Measurements from ENCODE around the gene NLGN1.
"Not testable (repeated sequence)": the region's sequence is repeated elsewhere in the genome, so short reads cannot be mapped to it uniquely, and the experiment has no call there.

The NLGN1 gene

DNA sequence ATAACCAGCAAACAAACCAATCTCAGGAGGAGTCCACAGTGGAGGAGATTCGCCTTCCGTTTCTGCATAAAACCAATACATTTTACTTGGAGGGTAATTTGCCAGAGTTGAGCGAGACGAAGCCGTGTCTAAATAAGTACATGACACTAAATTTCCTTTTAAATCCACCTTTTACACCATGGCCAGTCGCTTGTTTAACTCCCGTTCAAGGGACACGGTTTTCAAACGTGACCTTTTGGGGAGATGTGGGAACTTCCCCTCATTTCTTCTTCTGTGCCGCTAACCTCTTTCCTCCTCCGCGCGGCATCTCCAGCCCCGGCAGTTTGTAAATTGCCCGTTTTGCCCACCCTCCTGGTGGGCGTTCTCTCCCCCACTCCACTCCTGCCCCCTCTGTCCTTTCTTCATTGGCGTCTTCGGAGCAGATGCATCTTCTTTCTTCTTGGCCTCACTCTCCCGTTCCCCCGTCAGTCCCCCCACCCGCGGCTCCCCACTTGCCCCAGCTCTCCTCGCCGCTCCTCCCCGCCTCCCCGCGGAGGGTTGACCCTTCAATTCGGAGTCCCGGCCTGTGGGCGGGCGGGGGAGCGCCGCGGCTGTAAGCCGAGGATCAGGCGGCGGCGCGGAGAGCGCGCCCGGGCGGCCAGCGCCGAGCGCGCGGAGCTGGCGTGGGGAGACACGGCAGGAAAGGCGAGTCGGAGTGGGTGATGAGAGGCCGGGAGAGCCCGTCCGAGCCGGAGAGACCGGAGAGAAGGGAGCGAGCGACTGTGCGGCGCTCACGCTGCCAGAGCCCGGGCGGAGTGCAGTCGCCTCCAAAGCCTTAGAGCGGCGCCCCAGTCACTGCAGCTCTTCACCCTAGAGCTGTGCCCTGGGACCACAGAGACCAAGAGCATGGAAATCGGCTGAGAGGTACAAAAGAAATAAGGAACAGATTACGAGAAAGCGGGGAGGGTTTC is at the start of gene NLGN1:
NLGN1 (plus strand) TSS at position 584 of the 950 bp plus-strand sequence.
- DNase-seq: peak; percentile 71

DNA sequence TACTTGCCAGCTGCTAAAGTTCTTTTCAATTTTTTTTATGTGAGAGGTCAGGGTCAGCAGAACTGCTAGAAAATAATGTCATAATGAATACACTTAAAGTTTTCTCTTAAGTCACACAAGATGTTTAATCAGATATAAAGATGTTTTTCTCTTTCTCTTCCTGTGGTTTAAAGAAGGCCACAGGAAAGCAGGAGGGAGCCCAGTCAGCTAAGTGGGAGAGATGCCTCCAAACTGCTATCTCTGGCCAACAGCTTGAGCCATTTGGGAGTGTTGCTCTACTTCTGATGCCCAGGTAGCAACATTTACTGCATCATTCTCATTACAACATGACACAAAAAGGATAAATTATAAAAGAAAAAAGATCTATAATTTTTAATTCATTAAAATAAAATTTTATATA is 45.7 kb upstream of the NLGN1 start:
- peak; percentile 85 for DNase-seq

DNA sequence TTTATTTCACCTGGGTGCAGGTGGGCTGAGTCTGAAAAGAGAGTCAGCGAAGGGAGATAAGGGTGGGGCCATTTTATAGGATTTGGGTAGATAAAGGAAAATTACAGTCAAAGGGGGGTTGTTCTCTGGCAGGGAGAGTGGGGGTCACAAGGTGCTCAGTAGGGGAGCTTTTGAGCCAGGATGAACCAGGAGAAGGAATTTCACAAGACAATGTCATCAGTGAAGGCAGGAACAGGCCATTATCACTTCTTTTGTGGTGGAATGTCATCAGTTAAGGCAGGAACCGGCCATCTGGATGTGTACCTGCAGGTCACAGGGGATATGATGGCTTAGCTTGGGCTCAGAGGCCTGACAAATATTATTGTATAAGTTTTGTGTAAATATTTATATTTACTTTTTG is 44.4 kb upstream of the NLGN1 start:
- not testable (repeated sequence) for DNase-seq

DNA sequence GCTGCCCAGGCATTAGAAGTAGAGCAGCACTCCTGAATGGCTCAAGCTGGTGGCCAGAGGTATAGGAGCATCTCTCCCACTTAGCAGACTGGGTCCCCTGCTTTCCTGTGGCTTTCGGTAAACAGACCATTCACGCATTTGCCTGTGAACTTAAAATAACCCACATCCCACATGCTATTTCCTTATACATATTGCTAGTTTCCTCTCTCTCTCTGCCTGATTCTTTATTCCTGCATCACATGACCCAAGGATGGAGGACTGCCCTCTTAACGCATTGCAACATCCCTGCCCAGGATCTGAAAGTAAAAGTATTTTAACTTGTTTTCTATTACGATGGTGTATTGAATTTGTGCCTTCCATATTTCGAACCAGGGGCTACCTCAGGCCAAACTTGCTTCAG is 43.4 kb upstream of the NLGN1 start:
- DNase-seq: no peak

DNA sequence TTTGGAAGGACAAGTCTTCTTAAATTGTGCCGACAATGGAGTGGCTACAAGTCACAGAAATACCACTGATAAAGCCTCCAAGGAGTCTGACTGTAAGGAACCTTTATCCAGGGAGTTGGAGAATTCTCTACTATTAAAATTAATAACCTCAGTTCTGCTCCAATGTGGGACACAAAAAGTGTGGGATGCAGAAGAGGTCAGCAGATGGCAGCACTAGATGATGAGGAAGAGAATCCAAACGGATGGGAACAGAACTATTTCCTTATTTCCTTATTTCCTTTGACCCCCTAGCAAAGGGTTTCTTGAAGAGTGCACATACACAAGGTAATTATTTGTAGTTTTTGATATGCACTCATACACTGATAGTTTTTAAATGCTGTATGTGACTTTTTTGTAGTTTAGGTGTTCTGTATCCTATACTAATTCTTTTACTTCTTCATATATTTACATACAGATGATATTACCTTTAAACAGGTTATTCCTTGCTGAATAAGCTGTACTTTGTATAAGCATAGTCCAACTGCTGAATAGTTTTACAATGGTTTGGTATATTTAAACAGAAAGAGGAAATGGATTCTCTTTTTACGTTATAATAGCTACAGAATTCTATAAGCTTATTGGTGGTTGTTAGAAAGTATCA is 25.6 kb upstream of the NLGN1 start:
- DNase-seq: peak; percentile 47

DNA sequence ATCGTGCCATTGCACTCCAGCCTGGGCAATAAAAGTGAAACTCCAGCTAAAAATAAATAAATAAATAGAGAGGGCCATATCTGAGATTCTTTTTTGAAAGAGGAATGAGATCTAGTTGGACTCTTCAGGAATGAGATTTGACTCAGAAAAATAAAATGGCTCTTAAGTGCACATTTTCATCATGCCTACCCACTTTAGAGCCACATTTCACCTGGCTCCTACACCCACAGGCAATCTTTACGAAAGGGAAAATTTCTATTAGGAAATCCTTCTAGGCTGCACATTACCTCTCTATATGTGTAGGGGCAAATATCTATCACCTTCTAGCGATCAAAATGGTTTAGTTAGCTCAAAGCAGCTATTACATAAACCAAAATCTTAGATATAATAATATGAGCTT is 16.9 kb upstream of the NLGN1 start:
- DNase-seq: no peak

DNA sequence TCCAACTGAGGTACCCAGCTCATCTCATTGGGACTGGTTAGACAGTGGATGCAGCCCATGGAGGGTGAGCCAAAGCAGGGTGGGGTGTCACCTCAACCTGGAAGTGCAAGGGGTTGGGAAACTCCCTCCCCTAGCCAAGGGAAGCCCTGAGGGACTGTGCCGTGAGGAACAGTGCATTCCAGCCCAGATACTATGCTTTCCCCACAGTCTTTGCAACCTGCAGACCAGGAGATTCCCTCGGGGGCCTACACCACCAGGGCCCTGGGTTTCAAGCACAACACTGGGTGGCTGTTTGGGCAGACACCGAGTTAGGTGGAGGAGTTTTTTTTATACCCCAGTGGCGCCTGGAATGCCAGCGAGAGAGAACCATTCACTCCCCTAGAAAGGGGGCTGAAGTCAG is 15.6 kb upstream of the NLGN1 start:
- not testable (repeated sequence) for DNase-seq

DNA sequence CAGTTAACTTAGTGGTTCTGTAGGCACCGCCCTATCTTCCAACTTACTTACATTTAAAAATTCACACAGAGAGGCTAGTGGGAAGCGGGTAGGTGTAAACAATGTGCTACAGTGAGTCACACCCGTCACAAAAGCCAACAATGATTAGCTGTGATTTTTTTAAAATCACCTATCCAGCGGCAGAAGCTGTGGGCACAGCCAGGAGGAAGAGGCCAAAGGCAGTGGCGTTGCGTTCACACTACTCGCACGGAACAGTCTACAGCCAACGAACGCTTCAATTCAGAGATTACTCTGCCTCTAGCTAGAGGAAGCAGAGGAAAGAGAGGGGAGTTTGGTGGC is 2.5 kb upstream of the NLGN1 start:
- peak; percentile 87 for DNase-seq

DNA sequence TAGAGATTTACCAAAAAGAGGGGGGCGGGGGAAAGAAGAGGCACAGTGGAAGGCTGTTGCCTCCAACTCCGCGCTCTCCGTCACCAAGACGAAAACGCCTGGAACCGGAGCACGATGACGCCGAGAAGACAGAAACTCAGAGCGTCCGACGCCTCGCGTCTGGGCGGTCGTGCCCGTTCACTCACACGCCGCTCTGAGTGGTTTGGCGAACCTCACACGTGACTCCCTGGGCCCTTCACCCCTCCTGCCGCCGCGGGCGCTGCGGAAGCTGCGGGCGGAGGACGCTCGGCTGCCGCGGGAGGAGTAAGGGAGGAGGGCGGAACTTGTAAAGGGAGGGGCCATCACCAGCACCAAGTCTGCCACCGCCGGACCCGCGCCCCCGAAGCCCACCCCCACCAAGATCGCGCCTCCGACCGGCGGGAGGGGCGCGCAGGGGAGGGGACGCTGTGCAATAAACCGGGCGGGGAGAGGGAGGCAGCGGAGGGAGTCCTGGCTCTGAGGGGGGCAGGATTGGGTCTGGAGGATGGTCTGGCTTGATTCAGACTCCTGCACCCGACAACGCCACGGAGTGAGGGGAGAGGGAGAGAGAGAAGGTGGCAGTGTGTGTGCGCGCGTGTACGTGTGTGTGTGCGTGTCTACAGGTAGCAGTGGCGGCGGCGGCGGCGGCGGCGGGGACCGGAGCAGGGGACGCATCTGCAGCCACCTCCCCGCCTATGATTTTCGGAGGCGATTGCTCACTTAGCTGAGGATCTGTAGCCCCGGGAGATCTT is 1.9 kb upstream of the NLGN1 start:
- peak; percentile 87 for DNase-seq

DNA sequence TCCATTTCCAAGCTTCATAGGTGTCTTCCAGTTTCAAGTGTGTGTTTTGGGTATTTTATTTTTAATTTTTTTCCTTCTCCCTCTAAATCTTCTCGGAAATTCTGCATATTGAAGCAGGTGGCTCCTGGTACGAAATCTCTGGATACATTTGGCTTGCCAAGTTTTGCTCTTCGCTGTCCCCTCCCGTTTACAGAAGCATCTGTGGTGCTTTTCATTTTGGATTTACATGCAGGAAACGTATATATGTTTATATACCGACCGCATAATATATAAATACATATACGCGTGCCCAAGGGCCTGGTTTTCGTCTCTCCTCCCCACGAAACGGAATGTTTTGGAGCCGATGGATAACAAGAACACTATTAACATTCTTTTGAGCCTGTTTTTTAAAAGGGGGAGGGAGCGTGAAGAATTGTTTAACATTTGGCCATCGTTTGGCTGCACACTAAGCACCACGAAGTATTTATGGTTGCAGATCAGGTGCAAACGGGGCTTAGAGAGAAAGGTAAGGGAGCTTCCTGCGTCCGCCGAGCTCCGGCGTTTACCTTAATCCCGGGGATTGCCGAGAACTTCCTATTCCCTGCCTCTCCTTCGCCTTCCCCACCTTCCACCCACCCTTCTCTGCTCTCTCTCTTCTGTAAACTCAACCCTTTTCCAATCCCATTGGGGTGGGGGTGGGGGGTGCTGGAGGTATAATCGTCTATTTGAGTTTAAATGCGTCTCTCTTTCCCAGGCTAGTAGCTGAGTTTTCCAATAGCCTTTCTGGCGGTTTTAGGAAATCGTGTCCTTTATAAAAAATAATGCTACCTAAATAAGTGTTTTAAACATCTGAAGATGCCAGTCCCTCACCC is 1.1 kb upstream of the NLGN1 start:
- peak; percentile 18 for DNase-seq

DNA sequence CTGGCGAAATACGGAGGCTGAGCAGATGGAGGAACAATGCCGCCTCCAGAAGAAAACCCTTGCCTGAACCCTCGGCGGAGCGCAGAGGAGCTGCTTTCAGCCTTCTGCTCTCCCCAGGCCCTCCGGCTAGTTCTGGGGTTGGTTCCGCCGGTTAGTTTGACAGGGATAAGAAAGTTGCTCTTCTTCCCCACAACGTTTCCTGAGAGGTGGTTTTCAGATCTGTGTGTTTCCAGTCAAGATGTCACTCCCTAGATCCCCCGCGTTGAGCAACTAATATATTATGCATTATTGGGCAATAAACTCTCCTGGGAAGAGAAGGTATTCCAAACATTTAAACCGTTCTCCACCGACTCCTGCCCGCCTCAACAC is 551 bp downstream of the NLGN1 start:
- no peak for DNase-seq

DNA sequence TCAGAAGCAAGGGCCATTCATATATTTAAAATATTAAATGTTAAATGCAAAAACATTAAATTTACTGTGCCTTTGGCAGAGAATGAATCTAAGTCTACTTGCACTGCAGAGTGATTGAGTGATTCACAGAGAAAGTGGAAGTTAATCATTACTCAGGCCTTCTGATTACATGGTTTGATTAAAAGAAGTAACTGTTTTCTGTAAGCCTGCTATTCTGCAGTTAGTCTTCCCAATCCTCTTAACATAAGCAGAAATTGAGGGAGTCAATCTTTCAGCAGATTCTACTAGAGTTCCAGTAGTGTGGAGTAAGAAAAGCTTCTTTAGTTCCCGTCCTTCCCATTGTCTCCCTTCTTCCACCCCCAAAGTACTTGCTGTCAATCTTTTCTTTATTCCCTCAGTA is 1.5 kb downstream of the NLGN1 start:
- DNase-seq: peak; percentile 2

DNA sequence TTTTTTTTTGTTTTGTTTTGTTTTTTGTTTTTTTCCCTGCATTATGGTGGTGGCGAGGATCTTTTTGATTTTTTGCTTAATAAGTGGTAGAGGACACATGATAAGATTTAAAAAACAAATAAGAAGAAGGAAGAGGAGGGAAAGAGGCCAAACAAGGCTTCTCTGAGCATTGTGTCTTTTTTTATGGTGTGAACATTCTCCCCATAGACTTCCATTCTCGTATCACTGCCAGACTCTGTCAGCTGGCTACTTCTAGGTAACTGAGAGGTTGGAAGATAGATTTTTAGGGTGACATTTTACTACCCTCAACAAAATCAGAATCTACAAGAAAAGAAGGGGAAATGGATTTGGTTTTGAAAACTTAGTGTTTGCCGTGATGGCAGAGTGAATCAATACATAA is 3.8 kb downstream of the NLGN1 start:
- DNase-seq: no peak

DNA sequence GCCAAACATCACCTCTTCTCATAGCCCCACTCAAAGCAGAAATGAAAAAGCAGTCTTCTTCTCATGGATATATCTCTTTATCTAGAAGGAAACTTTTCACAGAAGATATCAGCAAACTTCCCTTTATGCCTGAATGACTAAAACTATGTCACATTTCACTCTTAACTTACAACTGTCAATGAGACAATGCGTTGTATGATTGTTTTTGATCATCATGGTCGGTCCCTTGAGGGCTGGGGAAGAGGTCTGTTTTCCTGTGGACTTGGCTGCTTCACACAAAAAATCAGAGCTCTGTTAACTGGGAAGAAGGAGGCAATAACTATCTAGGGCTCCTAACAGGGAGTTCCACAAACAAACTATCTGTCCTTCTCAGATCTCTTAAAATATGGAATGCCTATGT is 5.1 kb downstream of the NLGN1 start:
- DNase-seq: no peak

DNA sequence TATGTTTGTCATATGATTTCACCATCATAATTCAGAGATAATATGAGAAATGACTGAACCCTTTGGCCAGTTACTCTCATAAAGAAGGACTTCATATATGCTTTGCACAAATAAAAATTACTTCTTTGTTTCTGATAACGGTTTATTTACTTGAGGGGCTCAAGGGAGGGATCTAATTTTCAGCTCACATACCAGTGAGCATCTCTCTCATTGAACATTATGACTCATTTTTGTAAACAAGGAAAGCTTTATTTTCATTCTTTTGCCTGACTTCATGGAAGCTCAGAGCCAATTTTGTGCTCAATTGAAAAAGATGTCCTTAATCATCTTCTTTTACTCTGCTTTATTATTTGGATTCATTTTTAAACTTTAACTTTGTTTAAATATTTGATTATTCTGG is 5.8 kb downstream of the NLGN1 start:
- no peak for DNase-seq

DNA sequence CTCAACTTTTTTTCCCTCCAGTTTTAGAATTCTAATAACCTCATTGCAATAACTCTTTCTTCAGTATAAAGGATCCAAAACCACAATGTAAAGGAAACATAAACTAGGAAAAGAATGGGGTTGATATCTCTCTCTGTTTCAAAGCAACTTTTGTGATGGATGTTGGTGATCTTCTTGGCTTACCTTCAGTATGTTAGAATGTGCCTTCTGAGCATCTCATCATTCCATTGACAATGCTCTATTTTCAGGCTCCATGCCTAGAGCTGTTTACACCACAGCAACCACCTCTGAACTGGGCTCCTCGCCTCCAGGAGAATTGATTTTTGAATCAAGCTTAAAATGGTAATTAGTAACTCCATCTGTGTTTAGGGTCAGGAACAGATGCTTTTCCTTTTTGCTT is 6.6 kb downstream of the NLGN1 start:
- DNase-seq: no peak

DNA sequence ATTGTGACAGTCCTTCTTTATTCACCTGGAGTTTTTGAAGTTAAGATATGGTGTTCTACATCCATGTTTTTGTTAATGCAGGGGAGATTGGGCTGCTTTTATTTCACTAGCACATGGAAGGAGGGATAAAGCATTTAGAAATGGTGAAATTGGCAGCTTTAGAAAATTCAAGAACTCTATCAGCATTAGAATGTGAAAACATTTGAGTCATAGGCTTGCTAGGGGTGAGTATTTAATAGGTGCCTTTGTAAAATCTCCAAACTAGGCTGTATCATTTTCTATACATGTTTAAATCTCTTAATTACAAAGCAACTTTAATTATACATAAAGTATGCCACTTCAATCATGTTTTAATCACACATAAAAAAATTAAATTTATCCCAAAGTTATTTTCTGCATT is 12.9 kb downstream of the NLGN1 start:
- DNase-seq: no peak

DNA sequence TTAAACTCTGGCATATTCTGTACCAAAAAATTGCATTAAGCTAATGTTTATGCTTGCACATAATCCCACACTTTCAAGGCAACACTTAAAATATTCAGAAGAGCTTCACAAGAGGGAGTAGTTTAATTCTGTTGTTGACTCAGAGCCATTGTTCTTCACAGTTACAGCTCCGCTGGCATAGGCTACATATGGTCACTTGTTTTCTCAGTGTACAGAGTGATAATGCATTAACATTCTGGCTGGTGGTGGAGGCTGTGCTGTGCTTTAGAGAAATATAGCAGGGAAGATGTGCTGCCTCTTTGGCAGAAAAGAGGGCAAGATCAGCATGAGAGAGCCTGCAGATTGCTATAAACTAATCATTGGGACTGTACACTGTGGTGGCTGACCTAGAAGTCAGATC is 13.3 kb downstream of the NLGN1 start:
- no peak for DNase-seq

DNA sequence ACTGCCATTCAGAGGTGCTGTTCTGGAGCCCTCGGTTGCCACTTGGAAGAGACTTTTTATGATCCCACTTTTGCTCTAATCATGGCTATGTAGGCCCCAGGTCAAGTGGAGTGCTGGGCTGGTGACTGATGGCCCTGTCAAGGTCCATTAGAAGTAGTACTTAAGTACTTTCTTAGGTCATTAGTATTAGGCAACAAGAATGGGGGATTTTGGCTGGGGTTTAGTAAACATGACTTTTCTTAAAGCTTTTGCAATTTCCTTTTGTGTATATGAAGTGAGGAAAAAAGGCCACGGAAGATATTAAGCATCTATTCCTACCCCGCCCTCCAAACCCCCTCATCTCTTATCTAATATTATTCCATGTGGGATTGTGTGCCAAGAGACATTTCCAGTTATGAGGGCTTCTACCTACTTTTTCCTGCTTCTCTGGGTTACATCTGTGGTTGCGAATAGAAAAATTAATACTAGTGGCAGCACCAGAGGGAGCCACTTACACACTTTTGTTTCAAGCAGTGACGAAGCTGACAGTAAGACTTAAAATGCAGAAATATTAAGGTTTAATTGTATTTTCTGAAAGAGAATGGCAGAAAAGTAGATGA is 13.9 kb downstream of the NLGN1 start:
- DNase-seq: peak; percentile 62

DNA sequence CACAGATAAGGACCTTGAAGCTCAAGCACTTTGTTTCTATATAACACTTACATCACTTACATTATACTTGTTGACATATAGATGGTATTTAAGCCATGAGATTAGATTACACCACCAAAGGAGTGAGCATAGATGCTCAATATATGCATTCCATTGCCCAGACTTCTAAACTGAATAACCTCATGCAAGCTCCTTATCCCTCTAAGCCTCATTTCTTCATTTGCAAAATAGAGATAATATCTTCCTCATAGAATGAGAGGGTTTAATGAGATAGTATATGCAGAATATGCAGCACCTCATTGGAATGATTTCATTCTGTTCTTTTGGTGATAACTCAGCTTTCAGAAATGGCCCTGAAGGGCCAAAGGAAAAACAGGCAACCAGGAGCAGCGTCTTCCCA is 18.5 kb downstream of the NLGN1 start:
- DNase-seq: no peak

DNA sequence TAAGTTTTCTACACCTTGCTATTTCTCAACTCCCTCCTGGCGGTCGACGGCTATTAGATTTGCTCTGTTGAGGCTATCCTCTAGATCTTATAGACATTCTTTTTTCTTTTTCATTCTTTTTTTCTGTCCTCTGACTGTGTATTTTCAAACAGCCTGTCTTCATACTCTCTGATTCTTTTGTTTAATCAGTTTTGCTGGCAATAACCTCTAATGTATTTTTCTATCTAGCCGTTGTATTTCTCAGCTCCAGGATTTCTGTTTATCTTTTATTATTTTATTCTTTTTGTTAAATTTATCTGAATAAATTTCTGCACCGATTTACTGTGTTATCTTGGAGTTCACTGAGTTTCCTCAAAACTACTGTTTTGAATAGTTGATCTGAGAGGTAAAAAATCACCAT is 31.5 kb downstream of the NLGN1 start:
- no peak for DNase-seq

DNA sequence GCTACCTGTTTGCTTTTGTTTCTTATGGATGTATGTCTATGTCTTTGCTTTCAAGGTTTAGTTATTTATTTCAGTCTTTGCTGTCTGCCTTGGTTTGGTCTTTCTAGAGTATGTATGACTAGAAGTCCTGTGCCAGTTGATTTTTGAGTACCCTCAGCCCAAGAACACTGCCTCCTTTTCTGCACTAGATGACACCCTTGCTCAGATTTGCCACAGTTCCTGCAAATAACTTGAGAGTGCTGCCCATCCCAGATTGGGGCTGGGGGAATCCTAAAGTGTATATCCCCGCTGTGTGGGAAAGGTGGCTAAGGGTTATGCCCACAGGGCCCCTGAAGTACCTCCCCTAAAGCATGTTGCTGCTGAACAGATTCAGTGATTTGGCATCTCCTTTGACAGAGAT is 32.0 kb downstream of the NLGN1 start:
- no peak for DNase-seq

DNA sequence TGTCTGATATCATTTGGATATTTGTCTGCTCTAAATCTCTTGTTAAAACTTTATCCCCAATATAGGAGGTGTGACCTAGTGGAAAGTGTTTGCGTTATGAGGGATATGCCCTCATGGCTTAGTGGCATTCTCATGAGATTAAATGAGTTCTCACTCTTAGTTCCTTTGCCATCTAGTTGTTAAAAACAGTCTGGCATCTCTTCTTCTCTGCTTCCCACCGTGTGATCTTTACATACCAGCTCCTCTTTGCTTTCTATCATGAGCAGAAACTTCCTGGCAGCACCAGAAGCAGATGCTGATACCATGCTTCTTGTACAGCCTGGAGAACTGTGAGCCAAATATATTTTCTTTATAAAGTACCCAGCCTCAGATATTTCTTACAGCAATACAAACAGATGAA is 33.0 kb downstream of the NLGN1 start:
- DNase-seq: no peak

Measured in OCI-M1 (cell line).